SK-N-SH treated with all-trans-retinoic acid at 6 μM for 48 hours (cell line): ENCODE data around the gene MAD2L2.

ENCODE experiments used
- ATAC-seq: fragments of 200-7000 bp; cut with Tn5 transposase; 3 replicates; pipeline ENCODE4 v1.9.1; 2020; ENCODE audit warnings: mild to moderate bottlenecking, moderate library complexity
- ARNTL ChIP-seq: fragments of 450-650 bp; formaldehyde crosslinking; IDR thresholded peaks from 2 replicates; pipeline ENCODE4 v1.5.0; 2020; ENCODE audit warnings: low read depth, mild to moderate bottlenecking, moderate library complexity, borderline replicate concordance
- BACH2 ChIP-seq: fragments of 250-450 bp; sonication (Bioruptor Pico); IDR thresholded peaks from 2 replicates; pipeline ENCODE4 v1.9.0; 2021; ENCODE audit warnings: mild to moderate bottlenecking, borderline replicate concordance
- CSDC2 ChIP-seq: fragments of 250-450 bp; sonication (Bioruptor Pico); IDR thresholded peaks from 2 replicates; pipeline ENCODE4 v1.5.0; 2020; ENCODE audit warnings: mild to moderate bottlenecking, moderate library complexity
- ESRRG ChIP-seq: fragments of 250-450 bp; sonication (Bioruptor Pico); IDR thresholded peaks from 2 replicates; pipeline ENCODE4 v1.6.1; 2021; ENCODE audit warnings: mild to moderate bottlenecking
- GLIS3 ChIP-seq: fragments of 250-450 bp; sonication (Bioruptor Pico); IDR thresholded peaks from 2 replicates; pipeline ENCODE4 v1.5.0; 2020; ENCODE audit warnings: mild to moderate bottlenecking, moderate library complexity
- ISL1 ChIP-seq: fragments of 250-450 bp; sonication (Bioruptor Pico); IDR thresholded peaks from 2 replicates; pipeline ENCODE4 v2.1.2; 2022; ENCODE audit warnings: mild to moderate bottlenecking, moderate library complexity
- OSR1 ChIP-seq: fragments of 250-450 bp; sonication (Bioruptor Pico); IDR thresholded peaks from 2 replicates; pipeline ENCODE4 v1.8.0; 2022; ENCODE audit warnings: moderate library complexity, mild to moderate bottlenecking, inconsistent platforms
- POU6F1 ChIP-seq: fragments of 250-450 bp; sonication (Bioruptor Pico); IDR thresholded peaks from 2 replicates; pipeline ENCODE4 v1.8.0; 2021; ENCODE audit warnings: low read depth, mild to moderate bottlenecking, moderate library complexity, borderline replicate concordance
- RARB ChIP-seq: fragments of 250-450 bp; sonication (Bioruptor Pico); IDR thresholded peaks from 2 replicates; pipeline ENCODE4 v1.8.0; 2021; ENCODE audit warnings: mild to moderate bottlenecking, moderate library complexity
- SNAI2 ChIP-seq: fragments of 250-450 bp; sonication (Bioruptor Pico); IDR thresholded peaks from 2 replicates; pipeline ENCODE4 v1.5.0; 2020; ENCODE audit warnings: mild to moderate bottlenecking, moderate library complexity
- TCF4 ChIP-seq: fragments of 250-450 bp; sonication (Bioruptor Pico); IDR thresholded peaks from 2 replicates; pipeline ENCODE4 v1.8.0; 2021; ENCODE audit warnings: mild to moderate bottlenecking, moderate library complexity, borderline replicate concordance
- TSHZ2 ChIP-seq: fragments of 250-450 bp; sonication (Bioruptor Pico); IDR thresholded peaks from 2 replicates; pipeline ENCODE4 v1.5.0; 2020; ENCODE audit warnings: mild to moderate bottlenecking, moderate library complexity
- ZFP3 ChIP-seq: fragments of 250-450 bp; sonication (Bioruptor Pico); IDR thresholded peaks from 2 replicates; pipeline ENCODE4 v1.5.0; 2020; ENCODE audit warnings: mild to moderate bottlenecking, moderate library complexity
- ZFP30 ChIP-seq: fragments of 450-650 bp; formaldehyde crosslinking; IDR thresholded peaks from 2 replicates; pipeline ENCODE4 v1.5.0; 2022; ENCODE audit warnings: mild to moderate bottlenecking, moderate library complexity
- ZNF565 ChIP-seq: fragments of 450-650 bp; formaldehyde crosslinking; conservative IDR thresholded peaks from 2 replicates; pipeline ENCODE4 v1.5.0; 2020; ENCODE audit warnings: low read depth, mild to moderate bottlenecking, moderate library complexity
- ZNF8 ChIP-seq: fragments of 450-650 bp; formaldehyde crosslinking; IDR thresholded peaks from 2 replicates; pipeline ENCODE4 v1.5.0; 2020; ENCODE audit warnings: mild to moderate bottlenecking, moderate library complexity
- TF ChIP-seq, protein P1 (sequence below): fragments of 250-450 bp; sonication (Bioruptor Pico); IDR thresholded peaks from 2 replicates; pipeline ENCODE4 v1.8.0; 2020; ENCODE audit warnings: mild to moderate bottlenecking, moderate library complexity, borderline replicate concordance
- TF ChIP-seq, protein P2 (sequence below): fragments of 250-450 bp; sonication (Bioruptor Pico); IDR thresholded peaks from 2 replicates; pipeline ENCODE4 v1.5.1; 2020; ENCODE audit warnings: low read depth, mild to moderate bottlenecking, moderate library complexity

Gene MAD2L2

DNA sequence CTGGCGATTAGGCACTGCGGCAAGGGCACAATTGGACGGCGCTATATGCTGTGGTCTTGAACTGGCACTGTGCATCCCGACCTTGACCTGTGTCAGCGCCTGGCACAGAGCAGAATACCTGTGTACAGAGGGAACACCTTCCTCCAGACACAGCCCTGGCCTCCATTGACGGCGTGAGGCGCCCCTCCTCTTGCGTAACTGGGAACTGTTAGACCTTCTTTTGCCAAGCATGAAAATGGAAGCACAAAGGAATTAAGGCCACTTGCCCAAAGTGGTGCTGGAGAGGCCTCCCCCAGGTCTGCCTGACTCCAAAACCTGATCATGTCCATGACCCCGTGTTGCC, 48.2 kb upstream of the MAD2L2 start:
- no peak for ATAC-seq
- TF ChIP-seq ZNF565 (CRISPR knock-in tag) (no peak), BACH2 (CRISPR knock-in tag) (no peak), CSDC2 (no peak), ZNF8 (CRISPR knock-in tag) (no peak), SNAI2 (CRISPR knock-in tag) (no peak), ZFP30 (CRISPR knock-in tag) (no peak), POU6F1 (CRISPR knock-in tag) (no peak), TSHZ2 (no peak), ESRRG (CRISPR knock-in tag) (no peak), OSR1 (CRISPR knock-in tag) (no peak), GLIS3 (CRISPR knock-in tag) (no peak), ZFP3 (CRISPR knock-in tag) (no peak), ISL1 (CRISPR knock-in tag) (no peak), ARNTL (CRISPR knock-in tag) (no peak), TCF4 (CRISPR knock-in tag) (no peak)
- TF ChIP-seq, protein P1, sequence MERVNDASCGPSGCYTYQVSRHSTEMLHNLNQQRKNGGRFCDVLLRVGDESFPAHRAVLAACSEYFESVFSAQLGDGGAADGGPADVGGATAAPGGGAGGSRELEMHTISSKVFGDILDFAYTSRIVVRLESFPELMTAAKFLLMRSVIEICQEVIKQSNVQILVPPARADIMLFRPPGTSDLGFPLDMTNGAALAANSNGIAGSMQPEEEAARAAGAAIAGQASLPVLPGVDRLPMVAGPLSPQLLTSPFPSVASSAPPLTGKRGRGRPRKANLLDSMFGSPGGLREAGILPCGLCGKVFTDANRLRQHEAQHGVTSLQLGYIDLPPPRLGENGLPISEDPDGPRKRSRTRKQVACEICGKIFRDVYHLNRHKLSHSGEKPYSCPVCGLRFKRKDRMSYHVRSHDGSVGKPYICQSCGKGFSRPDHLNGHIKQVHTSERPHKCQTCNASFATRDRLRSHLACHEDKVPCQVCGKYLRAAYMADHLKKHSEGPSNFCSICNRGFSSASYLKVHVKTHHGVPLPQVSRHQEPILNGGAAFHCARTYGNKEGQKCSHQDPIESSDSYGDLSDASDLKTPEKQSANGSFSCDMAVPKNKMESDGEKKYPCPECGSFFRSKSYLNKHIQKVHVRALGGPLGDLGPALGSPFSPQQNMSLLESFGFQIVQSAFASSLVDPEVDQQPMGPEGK (CRISPR knock-in tag) = no peak

DNA sequence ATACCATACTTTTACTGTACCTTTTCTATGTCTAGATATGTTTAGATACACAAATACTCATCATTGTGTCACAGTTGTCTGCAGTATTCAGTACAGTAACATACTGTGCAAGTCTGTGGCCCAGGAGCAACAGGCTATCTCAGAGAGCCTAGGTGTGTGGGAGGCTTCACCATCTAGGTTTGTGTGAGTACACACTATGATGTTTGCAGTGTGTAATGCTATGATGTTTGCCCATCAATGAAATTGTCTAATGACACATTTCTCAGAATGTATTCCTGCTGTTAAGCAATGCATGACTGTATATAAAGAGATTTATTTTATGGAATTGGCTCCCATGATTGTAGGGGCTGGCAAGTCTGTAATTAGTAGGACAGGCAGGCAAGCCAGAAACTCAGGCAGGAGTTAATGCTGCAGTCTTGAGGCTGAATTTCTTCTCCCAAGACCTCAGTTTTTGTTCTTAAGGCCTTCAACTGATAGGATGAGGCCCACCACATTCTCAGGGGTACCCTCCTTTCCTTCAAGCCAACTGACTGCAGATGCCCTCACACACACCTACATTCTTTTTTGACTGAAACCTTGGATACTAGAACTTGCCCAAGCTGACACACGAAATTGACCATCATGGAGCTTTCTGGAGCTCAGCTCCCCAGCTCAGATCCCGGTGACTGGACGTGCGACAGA, 47.3 kb upstream of the MAD2L2 start:
- no peak for ATAC-seq
- TF ChIP-seq GLIS3 (CRISPR knock-in tag) (no peak), SNAI2 (CRISPR knock-in tag) (no peak), ZFP3 (CRISPR knock-in tag) (no peak), ARNTL (CRISPR knock-in tag) (no peak)
- TF ChIP-seq, protein P1 (CRISPR knock-in tag) = no peak

DNA sequence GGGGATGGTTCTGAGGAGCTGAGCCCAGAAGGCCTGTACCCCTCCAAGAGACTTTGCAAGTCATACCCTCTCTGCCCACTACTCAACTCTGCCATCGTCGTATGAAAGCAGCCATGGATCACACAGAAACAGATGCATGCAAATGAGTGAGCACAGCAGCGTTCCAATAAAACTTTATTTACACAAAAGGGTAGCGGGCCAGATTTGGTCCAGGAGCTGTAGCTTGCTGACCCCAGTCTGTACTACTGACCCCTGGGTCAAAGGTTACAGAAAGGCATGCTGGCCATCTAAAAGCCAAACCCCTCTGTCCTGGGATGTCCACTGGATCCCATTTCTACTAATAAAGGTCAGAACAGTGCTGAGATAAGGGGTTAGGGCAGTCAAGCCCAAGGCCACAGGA, 46.2 kb upstream of the MAD2L2 start:
- TF ChIP-seq RARB (CRISPR knock-in tag) (no peak), ZNF8 (CRISPR knock-in tag) (no peak), TSHZ2 (no peak), ISL1 (CRISPR knock-in tag) (no peak), BACH2 (CRISPR knock-in tag) (no peak), OSR1 (CRISPR knock-in tag) (no peak), GLIS3 (CRISPR knock-in tag) (no peak)
- TF ChIP-seq, protein P2, sequence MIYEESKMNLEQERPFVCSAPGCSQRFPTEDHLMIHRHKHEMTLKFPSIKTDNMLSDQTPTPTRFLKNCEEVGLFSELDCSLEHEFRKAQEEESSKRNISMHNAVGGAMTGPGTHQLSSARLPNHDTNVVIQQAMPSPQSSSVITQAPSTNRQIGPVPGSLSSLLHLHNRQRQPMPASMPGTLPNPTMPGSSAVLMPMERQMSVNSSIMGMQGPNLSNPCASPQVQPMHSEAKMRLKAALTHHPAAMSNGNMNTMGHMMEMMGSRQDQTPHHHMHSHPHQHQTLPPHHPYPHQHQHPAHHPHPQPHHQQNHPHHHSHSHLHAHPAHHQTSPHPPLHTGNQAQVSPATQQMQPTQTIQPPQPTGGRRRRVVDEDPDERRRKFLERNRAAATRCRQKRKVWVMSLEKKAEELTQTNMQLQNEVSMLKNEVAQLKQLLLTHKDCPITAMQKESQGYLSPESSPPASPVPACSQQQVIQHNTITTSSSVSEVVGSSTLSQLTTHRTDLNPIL = no peak
- no peak for ATAC-seq
